NOMO-1 treated with DMSO at 0.1 percent for 48 hours (cell line): ENCODE data around the gene PLTP.

Experiments used
- DNase-seq: peaks from one replicate; lab custom pipeline; 2025; ENCODE audit not compliant: unreplicated experiment; lab: John Stamatoyannopoulos, UW

The PLTP gene

DNA sequence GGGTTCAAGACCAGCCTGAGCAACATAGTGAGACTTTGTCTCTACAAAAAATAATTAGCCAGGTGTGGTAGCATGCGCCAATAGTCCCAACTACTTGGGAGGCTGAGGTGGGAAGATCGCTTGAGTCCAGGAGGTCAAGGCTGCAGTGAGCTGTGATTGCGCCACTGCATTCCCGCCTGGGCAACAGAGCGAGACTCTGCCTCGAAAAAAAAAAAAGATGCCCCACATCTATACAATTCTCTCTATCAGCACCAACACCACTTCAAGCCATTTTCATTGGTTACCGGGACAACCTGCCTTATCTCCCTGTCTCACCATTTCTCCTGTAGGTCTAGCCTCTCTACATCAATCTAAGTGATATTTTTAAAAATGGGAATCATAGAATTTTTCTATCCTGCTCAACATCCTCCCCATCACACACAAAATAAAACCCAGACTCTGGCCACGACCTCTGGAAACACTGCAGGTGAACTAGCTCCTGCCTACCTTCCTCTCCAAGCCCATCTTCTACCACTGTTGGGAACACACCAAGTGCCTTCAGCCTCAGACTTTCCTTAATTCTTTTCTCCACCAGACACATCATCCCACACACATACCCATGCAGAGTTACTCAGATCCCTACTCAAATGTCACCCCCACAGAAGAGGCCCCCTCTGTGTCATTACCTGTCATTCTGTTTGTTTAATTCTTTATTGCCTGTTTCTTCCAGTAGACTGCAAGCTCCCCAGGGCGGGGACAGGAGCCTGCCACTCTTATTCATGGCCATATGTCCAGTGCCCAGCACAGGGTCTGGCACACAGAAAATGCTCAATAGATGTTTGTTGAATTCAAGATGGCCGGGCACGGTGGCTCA, 9.6 kb upstream of the PLTP start:
- no peak for DNase-seq

DNA sequence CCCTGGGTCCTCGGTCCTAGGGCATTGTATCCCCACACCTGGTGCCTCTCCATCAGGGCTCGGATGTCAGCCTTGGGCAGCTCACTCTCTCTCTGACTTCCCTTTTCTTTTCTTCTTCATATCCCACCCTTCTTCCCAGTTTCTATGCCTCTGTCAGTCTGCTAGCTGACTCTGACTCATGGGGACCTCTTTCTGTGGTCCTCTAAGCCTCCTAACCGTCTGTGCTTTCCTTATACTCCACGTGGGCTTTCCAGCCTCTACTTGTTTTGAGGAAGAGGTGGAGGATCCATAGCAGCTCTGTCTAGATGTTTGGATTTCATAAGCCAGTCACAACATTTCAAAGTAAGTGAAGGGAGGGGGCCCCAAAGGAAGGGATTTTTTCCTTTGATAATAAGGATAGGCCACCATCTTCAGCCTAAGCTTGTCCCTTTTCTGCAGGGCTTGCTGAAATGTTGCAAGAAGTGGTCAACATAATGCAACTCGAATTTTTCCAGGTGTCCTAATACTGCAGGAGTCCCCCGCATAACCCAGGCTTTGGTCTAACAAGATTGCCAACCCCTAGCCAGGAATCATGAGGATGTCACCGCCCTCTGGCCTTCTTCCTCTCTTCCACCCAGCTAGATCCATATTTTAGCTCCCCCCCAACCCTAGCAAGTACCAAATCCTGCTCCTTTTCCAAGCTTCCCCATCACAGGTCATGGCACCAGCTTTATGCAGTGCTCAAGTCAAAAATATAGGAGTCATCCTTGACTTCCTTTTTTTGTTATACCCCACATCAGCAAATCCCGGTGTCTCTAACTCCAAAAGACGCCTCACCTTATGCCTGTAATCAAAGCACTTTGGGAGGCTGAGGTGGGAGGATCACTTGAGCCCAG, 8.7 kb upstream of the PLTP start:
- DNase-seq: peak; percentile 23

DNA sequence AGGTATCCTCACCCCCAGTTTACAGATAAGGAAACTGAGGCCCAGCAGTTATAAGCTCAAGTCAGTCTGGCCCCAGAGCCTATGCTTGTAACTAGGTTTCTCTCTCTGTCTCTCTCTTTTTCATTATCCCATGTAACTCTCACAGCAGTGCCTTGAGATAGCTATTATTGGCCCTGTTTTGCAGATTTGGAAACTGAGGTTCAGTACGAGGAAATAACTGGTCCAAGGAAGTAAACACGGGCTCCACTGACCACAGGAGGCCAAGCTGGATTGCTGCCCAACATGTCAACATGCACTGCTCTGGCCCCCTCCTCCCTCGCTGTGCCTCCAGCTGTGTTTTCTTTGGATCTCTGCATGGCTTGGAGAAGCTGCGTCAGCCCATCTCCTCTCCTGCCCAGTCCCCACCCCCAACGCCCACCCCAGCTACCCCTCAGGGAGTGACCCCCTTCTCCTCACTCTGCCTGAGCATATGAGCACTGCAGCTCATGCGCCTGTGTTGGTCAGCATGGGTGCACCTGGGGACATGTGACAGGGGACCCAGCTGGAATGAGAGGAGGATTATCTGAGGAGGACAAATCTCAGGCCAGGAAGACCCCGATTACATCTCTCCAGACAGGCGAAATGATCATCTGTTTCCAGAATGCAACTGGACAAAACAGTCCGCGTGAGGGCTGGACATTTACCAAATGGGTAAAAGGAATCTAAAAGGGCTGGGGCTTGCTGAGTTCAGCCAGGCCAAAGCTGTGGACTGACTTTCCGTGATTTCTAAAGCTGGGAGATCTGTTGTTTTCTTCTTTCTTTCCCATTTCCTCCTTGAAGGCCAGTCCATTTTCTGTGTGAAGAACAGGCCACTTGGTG, 7.8 kb upstream of the PLTP start:
- DNase-seq: no peak

DNA sequence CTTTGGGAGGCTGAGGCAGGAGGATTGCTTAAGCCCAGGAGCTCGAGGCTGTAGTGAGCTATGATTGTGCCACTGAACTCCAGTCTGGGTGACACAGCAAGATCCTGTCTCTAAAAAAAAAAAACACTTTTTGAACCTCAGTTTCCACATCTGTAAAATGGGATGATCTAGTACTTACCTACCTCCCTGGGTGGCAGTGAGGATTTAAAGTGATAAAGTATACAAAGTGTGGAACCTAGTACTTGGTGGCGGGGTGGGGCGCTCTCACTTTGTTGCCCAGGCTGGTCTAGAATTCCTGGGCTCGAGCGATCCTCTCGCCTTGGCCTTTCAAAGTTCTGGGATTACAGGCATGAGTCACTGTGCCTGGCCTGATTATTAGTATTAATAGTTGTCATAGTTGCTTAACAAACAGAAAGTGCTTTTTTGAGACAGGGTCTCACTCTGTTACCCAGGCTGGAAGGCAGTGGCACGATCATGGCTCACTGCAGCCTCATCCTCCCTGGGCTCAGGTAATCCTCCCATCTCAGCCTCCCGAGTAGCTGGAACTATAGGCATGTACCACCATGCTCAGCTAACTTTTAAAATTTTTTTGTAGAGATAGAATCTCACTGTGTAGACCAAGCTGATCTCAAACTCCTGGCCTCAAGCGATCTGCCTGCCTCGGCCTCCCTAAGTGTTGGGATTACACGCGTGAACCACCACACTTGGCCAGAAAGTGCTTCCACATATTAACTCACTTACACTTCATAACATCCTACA, 7.0 kb upstream of the PLTP start:
- DNase-seq: no peak

DNA sequence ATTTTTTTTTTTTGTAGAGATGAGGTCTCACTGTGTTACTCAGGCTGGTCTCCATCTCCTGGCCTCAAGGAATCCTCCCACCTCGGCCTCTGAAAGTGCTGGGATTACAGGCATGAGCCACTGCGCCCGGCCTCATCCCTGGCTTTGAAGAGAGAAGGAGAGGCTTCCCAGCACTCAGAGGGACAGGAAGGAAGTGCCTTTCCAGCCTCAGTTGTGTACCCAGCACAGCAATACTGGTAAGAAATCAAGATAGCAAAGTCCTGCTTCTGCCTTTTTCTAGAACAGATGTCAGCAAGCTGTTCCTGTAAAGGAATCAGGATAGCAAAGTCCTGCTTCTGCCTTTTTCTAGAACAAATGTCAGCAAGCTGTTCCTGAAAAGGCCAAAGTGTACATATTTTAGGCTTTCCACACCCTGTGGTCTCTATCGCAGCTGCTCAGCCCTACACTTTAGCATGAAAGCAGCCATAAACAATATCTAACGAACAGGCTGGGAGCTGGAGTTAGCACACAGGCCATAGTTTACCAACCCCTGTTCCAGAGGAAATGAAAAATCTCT, 6.3 kb upstream of the PLTP start:
- DNase-seq: no peak

DNA sequence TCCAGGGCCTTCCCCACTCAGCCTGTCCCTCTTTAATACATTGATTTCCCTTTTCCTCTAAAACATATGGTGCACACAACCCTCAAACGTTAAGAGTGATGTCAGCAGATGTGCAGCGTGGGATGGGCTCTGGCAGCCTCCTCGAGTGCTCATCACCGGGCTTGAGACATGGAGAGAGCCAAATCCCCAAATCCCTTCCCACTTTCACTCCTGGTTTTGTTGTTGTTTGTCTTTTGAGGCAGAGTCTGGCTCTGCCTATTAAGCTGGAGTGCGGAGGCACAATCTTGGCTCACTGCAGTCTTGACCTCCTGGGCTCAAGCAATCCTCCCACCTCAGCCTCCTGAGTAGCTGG, 5.8 kb upstream of the PLTP start:
- DNase-seq: no peak

DNA sequence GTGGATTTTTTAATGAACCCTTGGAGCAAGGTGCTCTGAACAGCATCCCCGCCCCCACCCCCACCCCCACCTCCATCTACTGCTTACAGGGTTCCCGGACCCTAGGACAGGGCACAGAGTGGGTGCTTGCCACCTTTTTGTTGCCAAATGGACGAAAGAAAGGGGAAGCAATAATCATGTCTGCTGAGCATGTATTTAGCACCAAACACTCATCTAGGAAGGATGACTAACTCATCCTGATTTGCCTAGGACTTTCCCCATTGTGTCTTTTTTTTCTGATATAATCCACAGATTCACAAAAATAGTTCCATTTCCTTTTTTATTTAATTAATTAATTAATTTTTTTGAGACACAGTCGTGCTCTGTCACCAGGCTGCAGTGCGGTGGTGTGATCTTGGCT, 1.2 kb upstream of the PLTP start:
- DNase-seq: no peak

DNA sequence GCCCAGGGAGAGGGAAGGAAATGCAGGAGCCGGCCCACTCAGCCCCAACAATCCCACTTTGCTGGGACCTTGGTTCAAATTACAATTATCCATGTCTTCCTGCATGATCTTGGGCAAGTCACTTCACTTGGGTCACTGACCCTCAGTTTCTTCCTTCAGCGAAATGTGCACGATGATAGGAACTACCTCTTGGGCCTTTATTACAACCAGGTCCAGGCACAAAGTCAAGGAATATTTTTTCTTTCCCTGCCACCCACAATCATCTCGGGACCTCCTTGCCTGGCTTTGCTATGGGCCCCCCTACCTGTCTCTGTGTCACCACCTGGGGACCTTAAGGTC, 358 bp upstream of the PLTP start:
- DNase-seq: no peak

DNA sequence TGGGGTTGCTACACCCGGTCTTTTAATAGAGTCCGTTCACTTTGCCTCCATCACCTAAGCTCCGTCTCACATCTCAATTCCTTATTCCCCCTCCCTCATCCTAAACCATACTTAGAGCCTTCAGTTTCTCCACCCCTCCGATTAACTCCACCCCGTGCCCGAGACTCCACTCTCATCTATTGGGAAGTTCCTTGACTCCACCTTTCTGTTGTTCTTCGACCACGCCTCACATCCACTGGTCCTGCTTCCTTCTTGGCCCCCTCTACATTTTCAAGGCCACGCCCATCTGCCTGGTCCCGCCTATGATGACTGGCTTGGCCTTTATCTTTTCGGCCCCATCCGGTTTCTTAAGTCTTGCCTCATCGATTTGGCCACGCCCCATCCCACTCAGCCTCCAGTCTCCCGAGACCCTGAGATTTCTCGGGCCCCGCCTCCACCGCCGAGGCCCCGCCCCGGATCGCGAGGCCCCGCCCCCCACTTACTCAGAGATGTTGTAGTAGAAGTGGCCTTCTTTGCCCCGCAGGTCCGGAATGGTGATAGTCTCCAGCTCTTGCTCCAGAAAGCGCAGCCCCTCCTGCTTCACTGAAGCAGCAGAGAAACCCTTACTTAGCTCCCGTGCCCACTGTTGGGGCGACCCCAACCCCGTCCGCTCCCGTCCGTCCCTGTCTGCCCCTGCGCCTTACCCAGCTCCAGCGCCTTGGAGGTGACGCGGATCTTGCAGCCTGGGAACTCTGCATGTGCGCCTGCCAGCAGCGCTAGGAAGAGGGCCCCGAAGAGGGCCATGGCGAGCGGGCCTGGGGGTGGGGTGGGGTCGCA, 1.1 kb downstream of the PLTP start:
- peak; percentile 99 for DNase-seq

DNA sequence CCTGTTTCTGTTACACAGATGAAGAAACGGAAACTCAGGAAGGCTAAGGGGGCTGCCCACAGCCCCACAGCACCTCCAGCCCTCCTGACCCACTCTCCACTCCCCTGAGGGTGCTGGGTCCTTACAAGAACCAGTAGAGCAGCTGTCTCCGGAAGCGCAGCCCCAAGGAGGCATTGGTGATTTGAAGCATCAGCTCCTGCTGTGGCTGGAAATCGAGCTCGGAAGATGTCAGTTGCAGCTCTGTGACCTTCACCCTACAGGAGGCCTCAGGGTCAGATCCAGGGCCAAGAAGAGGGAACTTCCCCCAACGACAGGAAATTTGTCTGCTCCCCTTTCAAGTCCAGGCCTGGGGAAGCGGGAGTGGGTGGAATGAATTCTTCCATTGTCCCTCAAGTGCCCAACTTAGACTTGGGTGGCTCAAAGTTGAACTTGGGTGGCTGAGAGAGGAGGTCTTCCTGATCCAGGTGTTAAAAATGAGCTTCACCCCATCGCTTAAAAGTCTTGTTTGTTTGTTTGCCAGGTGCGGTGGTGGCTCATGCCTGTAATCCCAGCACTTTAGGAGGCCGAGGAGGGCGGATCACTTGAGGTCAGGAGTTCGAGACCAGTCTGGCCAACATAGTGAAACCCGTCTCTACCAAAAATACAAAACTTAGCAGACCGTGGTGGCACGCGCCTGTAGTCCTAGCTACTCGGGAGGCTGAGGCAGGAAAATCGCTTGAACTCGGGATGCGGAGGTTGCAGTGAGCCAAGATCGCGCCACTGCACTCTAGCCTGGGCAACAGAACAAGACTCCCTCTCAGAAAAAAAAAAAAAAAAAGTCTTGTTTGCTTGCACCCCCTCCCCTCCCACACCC, 1.9 kb downstream of the PLTP start:
- peak; percentile 29 for DNase-seq

DNA sequence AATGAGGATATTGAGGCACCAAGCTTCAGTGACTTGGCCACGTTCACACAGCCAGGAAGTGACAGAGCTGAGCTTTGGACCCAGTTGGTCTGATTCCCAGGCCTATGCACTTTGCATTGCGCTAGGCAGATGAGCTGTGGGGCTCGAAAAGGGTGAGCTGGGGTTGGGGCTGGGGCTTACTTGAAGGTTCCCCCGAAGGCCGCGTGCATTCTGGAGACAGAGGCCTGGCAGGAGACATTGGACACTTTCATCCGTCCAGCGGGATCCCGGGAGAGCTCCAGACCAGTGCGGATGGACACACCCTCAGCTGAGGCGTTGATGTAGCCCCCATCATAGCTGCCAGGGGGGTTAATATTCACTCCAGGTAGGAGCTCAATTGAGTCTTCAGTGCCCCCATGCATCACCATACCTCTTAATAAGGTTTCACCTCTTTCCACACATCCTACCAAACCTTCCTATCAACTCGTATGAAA, 2.6 kb downstream of the PLTP start:
- DNase-seq: no peak

DNA sequence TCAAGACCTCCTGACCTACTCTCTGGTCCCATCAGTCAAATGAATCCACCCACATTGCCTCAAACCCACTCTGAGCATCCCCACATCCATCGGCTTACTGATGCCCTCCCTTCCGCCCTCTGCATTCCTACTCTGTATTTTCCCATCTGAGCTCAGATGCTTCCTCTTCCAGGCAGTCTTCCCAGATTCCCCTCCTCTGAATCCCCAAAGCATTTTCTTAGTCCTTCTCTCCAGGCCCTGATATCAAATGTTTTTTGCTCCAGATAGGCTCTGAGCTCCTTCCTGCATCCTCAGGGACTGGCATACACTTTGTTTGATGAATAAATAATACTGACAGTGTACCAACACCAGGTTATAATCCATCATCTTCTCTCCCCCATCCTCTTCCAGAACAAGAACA, 3.9 kb downstream of the PLTP start:
- DNase-seq: no peak

DNA sequence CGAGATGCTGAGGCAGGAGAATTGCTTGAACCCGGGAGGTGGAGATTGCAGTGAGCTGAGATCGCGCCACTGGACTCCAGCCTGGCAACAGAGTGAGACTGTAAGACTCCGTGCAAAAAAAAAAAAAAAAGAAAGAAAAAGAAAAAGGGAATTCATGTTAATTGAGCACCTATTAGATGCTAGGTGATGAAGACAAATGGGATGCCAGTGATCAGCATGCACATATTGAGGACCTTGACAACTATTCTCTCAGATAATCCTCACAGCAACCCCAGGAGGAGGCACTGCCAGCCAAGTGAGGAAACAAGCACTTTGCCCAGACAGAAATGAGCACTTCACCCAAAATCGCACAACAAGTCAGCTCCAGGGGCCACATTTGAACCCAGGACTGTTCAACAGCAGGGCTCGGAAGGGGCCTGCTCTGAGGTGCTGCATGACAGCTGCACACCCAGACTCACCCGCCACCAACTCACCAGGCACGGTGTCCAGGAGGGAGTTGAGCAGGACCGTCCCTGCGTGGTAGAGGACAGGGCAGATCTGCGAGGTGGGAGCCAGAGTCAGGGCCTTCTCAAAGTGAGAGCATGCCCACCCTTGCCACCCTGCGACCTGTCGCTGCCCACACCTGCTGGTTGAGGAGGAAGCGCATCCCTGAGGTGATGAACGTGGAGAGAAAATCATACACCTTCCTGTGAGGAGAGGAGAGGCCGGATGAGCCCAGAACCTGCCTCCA, 4.6 kb downstream of the PLTP start:
- DNase-seq: no peak

DNA sequence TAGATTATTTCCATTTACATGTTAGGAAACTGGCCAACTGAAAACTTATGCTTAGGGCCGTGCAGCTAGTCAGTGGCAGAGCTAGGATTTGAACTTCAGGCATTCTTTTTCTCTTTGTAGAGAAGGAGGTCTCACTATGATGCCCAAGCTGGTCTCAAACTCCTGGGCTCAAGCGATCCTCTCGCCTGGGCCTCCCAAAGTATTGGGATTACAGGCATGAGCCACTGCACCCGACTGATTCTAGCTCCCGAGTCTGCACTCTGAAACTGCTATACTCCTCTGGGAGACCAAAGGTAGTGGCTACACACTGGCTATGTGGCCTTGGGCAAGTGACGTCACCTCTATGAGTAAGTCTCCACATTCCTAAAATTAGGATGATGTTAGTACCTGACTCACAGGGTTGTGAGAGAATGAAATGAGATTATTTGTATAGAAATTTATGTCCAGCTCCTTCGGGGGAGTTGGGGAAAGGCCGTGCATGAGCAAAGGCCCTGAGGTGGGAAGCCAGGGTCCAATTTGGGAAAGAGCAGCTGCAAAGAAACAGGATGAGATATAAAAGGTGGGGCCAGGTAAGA, 6.4 kb downstream of the PLTP start:
- no peak for DNase-seq

DNA sequence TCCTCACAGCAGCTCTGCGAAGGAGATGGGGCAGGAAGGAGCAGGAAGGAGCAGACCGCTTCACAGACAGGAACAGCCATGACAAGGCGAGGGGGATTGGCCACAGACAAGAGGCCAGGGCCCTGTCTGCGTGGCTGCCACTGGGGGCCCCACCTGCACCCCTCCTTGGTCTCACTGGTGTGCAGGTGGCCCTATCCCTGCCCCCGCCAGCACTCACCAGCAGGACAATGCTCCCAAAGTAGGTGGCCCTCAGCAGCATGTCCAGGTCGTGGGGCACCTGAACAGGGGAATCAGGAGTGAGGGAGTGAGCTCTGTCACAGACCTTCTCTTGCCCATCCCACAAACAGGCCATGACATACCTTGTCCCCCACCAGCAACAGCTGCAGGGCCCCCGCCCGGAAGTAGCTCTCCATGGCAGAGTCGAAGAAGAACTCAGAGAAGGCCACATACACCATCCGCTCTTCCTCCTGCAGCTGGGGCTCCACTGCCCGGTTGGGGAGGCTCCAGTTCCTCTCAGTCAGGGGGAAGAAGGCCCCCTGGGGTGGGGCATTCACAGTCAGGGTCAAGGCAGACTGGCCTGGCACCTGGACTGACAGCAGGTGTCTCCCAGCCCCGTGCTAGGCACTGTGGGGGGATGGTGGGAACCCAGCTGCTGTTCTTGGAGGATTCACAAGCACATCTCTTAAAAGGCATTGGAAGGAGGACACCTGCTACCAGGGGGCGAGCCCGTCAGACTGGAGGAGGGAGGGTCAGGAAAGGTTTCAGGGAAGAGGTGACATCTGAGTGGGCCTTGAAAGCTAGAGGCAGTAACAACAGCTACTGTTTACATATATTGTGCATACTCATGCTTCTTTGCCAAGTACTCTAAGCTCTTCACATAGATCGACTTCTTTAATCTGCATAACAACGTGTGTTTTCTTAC, 7.1 kb downstream of the PLTP start:
- DNase-seq: no peak

DNA sequence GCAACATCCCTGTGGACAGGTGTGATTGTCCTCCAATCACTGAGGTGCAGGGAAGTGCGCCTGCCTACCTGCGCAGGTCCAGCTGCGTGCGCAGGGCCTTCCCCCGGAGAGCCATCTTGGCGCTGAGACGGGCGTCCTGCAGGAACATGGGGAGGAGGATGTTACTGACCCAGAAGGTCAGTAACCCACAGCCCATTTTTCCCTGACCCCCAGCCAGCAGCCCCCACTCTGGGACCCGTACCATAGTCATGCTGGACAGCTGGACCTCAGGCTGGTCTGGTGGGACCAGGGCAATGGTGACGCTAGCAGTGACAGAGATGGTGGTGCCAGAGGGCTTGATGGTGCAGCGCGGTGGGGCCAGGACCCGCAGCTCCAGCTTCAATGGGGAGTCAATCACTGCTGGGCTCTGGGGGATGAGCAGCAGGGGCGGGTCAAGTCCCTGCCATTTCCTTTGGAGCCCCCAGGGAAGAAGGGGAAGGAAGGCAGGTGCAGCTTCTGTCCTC, 9.7 kb downstream of the PLTP start:
- no peak for DNase-seq
